22Rv1 (cell line): ENCODE measurements around the gene DUSP9.

Experiments used
- ZFX ChIP-seq: fragments of 450-650 bp; IDR thresholded peaks from 2 replicates; pipeline ENCODE4 v1.6.1; 2017; ENCODE audit warnings: antibody characterized with exemption, borderline replicate concordance
- TF ChIP-seq, protein P1 (sequence below): fragments of 450-650 bp; IDR thresholded peaks from 2 replicates; pipeline ENCODE4 v1.5.1; 2017; ENCODE audit warnings: mild to moderate bottlenecking

- TF ChIP-seq, protein P1, sequence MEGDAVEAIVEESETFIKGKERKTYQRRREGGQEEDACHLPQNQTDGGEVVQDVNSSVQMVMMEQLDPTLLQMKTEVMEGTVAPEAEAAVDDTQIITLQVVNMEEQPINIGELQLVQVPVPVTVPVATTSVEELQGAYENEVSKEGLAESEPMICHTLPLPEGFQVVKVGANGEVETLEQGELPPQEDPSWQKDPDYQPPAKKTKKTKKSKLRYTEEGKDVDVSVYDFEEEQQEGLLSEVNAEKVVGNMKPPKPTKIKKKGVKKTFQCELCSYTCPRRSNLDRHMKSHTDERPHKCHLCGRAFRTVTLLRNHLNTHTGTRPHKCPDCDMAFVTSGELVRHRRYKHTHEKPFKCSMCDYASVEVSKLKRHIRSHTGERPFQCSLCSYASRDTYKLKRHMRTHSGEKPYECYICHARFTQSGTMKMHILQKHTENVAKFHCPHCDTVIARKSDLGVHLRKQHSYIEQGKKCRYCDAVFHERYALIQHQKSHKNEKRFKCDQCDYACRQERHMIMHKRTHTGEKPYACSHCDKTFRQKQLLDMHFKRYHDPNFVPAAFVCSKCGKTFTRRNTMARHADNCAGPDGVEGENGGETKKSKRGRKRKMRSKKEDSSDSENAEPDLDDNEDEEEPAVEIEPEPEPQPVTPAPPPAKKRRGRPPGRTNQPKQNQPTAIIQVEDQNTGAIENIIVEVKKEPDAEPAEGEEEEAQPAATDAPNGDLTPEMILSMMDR = no peak
- TF ChIP-seq ZFX = no peak
Measured at GRCh38 chrX:153598541-153599191, 48.3 kb upstream of the DUSP9 start, which contains the start of gene CCNQ.
